Smooth muscle cell (in vitro differentiated cells): ENCODE measurements around the gene MRTFA. TPM values are rescaled to one million over a fixed set of nuclear protein-coding genes. Genes with fewer than 3 reads are reported as not detected.
A peak's percentile ranks its signal among the peaks of the same experiment; 100 is the strongest.

Source experiments
- DNase-seq: peaks from one replicate; lab custom pipeline; 2025; ENCODE audit not compliant: unreplicated experiment; lab: John Stamatoyannopoulos, UW
- H2AFZ ChIP-seq: fragments of 200-600 bp; sonication (generic); 2 replicates; pipeline ENCODE4 v1.6.0; 2016; ENCODE audit warnings: antibody characterized with exemption, low read depth, mild to moderate bottlenecking
- H3F3A ChIP-seq: fragments of 200-600 bp; sonication (generic); 2 replicates; pipeline ENCODE4 v1.6.0; 2017; ENCODE audit warnings: antibody characterized with exemption, low read depth
- H3K27ac ChIP-seq: fragments of 200-600 bp; sonication (generic); 2 replicates; pipeline ENCODE4 v1.5.1; 2016; ENCODE audit warnings: low read depth, mild to moderate bottlenecking
- H3K27me3 ChIP-seq: fragments of 200-600 bp; sonication (generic); 2 replicates; pipeline ENCODE4 v1.6.1; 2016; ENCODE audit warnings: low read depth, mild to moderate bottlenecking
- H3K36me3 ChIP-seq: fragments of 200-600 bp; sonication (generic); 2 replicates; pipeline ENCODE4 v1.5.1; 2016; ENCODE audit warnings: low read depth
- H3K4me1 ChIP-seq: fragments of 200-600 bp; sonication (generic); 2 replicates; pipeline ENCODE4 v1.5.1; 2016; ENCODE audit warnings: low read depth
- H3K4me2 ChIP-seq: fragments of 200-600 bp; sonication (generic); 2 replicates; pipeline ENCODE4 v1.6.0; 2016; ENCODE audit warnings: mild to moderate bottlenecking
- H3K4me3 ChIP-seq: fragments of 200-600 bp; sonication (generic); 2 replicates; pipeline ENCODE4 v1.5.1; 2016; ENCODE audit warnings: mild to moderate bottlenecking
- H3K79me2 ChIP-seq: fragments of 200-600 bp; sonication (generic); 2 replicates; pipeline ENCODE4 v1.6.0; 2016; ENCODE audit warnings: low read depth, mild to moderate bottlenecking
- H3K9ac ChIP-seq: fragments of 200-600 bp; sonication (generic); 2 replicates; pipeline ENCODE4 v1.6.0; 2016; ENCODE audit warnings: low read depth
- H3K9me3 ChIP-seq: fragments of 200-600 bp; sonication (generic); replicated peaks from 2 replicates; pipeline ENCODE4 v1.5.1; 2016; ENCODE audit warnings: low read depth
- H4K20me1 ChIP-seq: fragments of 200-600 bp; sonication (generic); 2 replicates; pipeline ENCODE4 v1.6.0; 2016; ENCODE audit warnings: low read depth
- WGBS: methylation state at CpG from one replicate; pipeline ENCODE4 v1.1.7; 2016; ENCODE audit warnings: low lambda C conversion rate; 5-methylcytosine and 5-hydroxymethylcytosine counted together
- polyA plus RNA-seq: library from polyadenylated mRNA; unstranded; fragments of >200 nt; fragmentation: Nextera tagmentation; extraction: Ambion mirVana; gene quantifications from 2 replicates; pipeline ENCODE4 v1.2.1, GENCODE V29; 2016
- total RNA-seq: library from RNA; depleted of rRNA; stranded (reverse); fragments of >200 nt; gene quantifications from 2 replicates; pipeline ENCODE4 v1.2.3, GENCODE V29; 2014
- TF ChIP-seq, protein P1 (sequence below): fragments of 200-600 bp; sonication (generic); IDR thresholded peaks from 2 replicates; pipeline ENCODE4 v1.5.1; 2017; ENCODE audit warnings: borderline replicate concordance, mild to moderate bottlenecking, antibody characterized with exemption; ENCODE audit not compliant: insufficient read depth, poor library complexity, severe bottlenecking

The MRTFA gene
- total and polyA plus RNA-seq, 2 experiments from 2014 or later: 25.5 to 41.7 TPM

DNA sequence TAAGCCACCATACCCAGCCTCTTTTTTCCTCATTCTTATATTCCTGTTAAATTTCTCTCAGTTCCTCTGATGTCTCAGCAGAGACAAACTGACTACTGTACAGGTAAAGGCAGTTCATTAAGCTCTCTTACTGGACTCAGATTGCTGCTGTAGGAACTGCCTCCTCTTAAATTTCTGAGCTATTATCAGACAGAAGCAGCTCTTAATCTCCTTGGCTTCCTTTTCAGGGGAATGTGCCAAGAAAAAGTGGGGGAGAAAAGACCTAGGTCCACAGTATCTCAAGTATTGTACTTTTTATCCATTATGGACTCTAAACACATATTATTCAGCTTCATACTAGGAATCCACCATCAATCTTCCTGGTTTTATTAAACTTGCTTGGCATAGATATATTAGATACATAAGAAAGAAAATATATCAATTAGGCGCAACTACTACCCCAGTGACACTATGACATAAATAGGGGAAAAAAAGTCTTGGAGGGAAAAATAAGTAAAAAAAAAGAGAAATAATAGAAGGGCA is 26.1 kb downstream of the MRTFA start:
- H3K4me1 ChIP-seq: peaks cover 17% of the 10 kb centered on the region
- TF ChIP-seq, protein P1, sequence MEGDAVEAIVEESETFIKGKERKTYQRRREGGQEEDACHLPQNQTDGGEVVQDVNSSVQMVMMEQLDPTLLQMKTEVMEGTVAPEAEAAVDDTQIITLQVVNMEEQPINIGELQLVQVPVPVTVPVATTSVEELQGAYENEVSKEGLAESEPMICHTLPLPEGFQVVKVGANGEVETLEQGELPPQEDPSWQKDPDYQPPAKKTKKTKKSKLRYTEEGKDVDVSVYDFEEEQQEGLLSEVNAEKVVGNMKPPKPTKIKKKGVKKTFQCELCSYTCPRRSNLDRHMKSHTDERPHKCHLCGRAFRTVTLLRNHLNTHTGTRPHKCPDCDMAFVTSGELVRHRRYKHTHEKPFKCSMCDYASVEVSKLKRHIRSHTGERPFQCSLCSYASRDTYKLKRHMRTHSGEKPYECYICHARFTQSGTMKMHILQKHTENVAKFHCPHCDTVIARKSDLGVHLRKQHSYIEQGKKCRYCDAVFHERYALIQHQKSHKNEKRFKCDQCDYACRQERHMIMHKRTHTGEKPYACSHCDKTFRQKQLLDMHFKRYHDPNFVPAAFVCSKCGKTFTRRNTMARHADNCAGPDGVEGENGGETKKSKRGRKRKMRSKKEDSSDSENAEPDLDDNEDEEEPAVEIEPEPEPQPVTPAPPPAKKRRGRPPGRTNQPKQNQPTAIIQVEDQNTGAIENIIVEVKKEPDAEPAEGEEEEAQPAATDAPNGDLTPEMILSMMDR: no peak
- no peak overlapping the region for H3K9ac ChIP-seq
- no peak for DNase-seq
- no peak overlapping the region for H3K4me3 ChIP-seq
- H3K9me3 ChIP-seq: no peaks in the 10 kb centered on the region
- H3K36me3 ChIP-seq: no peaks in the 10 kb centered on the region
- no peak overlapping the region for H2AFZ ChIP-seq
- no peaks in the 10 kb centered on the region for H3K27me3 ChIP-seq
- H3K4me2 ChIP-seq: peak overlapping the region; percentile 43
- H3K79me2 ChIP-seq: peaks cover 98% of the 10 kb centered on the region
- no peaks in the 10 kb centered on the region for H3F3A ChIP-seq
- WGBS: 100% methylated on average over 1 of the region's 1 CpG
- H4K20me1 ChIP-seq: peaks cover 100% of the 10 kb centered on the region
- peak overlapping the region; percentile 1 for H3K27ac ChIP-seq

DNA sequence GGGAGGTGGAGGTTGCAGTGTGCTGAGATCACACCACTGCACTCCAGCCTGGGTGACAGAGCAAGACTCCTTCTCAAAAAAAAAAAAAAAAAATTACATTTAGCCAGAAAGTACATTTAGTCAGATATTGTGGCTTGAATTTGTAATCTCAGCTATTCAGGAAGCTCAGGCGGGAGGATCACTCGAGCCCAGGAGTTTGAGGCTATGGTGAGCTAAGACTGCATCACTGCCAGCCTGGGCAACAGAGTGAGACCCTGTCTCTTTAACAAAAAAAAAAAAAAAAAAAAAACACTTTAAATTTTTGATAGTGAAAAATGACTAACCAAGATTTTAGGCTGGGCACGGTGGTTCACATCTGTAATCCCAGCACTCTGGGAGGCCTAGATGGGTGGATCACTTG is 27.3 kb downstream of the MRTFA start:
- Histone ChIP-seq H3K27me3 (no peaks in the 10 kb centered on the region), H3K9ac (no peak overlapping the region), H3K4me3 (no peak overlapping the region), H2AFZ (no peak overlapping the region), H3K4me1 (peaks cover 22% of the 10 kb centered on the region), H3K9me3 (no peaks in the 10 kb centered on the region), H3K27ac (no peak overlapping the region), H3K4me2 (no peak overlapping the region), H3K79me2 (peaks cover 98% of the 10 kb centered on the region), H3F3A (peaks cover 3% of the 10 kb centered on the region), H3K36me3 (no peaks in the 10 kb centered on the region), H4K20me1 (peaks cover 100% of the 10 kb centered on the region)
- no peak for DNase-seq
- TF ChIP-seq, protein P1: no peak
- WGBS: 77% methylated on average over 3 of the region's 3 CpGs

DNA sequence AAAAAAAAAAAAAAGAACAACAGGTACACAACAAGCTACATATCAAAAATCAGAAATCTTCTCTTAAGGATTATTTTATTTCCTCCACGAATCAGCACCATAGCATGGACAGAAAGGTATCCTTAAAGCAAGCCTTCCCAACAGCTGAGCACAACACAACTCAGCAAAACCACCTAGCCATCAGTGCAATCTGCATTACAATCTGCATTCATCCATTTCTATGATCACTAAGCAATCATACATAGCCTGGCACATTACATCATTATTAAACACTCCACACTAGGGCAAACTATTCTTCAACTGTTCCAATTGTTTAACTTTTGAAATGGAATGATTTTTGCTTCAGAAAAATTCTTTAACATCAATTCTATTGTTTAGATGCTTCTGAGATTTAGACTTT is 29.0 kb downstream of the MRTFA start:
- H3K36me3 ChIP-seq: no peaks in the 10 kb centered on the region
- no peaks in the 10 kb centered on the region for H3K9me3 ChIP-seq
- H3K4me3 ChIP-seq: no peak overlapping the region
- peaks cover 22% of the 10 kb centered on the region for H3K4me1 ChIP-seq
- H4K20me1 ChIP-seq: peaks cover 97% of the 10 kb centered on the region
- H3K79me2 ChIP-seq: peaks cover 94% of the 10 kb centered on the region
- H3K27ac ChIP-seq: no peak overlapping the region
- no peaks in the 10 kb centered on the region for H3K27me3 ChIP-seq
- no peak for DNase-seq
- peaks cover 3% of the 10 kb centered on the region for H3F3A ChIP-seq
- H2AFZ ChIP-seq: no peak overlapping the region
- 81% methylated on average over 1 of the region's 1 CpG for WGBS
- TF ChIP-seq, protein P1: no peak
- no peak overlapping the region for H3K4me2 ChIP-seq
- no peak overlapping the region for H3K9ac ChIP-seq

DNA sequence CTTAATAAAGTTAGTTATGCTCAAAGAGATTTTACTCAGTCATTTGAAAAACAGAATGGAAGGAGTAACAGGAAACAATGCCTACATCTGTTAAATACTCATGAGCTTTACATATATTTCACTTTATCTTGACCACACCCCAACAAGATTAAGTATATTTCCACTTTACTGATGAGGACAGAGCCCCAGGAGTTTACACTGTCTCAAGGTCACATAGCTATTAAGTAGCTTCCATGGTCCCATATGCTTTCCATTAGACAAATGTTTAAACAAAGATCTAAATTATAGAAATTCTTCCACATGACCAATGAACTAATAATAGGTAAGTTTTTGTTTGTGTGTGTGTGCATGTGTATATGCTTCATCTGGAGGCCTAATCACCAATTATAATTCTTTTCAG is 30.2 kb downstream of the MRTFA start:
- Histone ChIP-seq H3K27ac (peak overlapping the region; percentile 29), H3F3A (peaks cover 3% of the 10 kb centered on the region), H3K79me2 (peaks cover 95% of the 10 kb centered on the region), H2AFZ (no peak overlapping the region), H3K9me3 (no peaks in the 10 kb centered on the region), H3K27me3 (no peaks in the 10 kb centered on the region), H3K4me1 (peaks cover 22% of the 10 kb centered on the region), H3K4me3 (no peak overlapping the region), H3K9ac (no peak overlapping the region), H3K36me3 (no peaks in the 10 kb centered on the region), H4K20me1 (peaks cover 97% of the 10 kb centered on the region), H3K4me2 (peak overlapping the region; percentile 55)
- DNase-seq: no peak
- TF ChIP-seq, protein P1: no peak
